ENCODE measurements around the gene BCAS3. TPM values are rescaled to one million over a fixed set of nuclear protein-coding genes. Genes with fewer than 3 reads are reported as not detected.

BCAS3 gene
- total RNA-seq, 2 experiments from 2014 or later, result 20.1 to 31.8 TPM

DNA sequence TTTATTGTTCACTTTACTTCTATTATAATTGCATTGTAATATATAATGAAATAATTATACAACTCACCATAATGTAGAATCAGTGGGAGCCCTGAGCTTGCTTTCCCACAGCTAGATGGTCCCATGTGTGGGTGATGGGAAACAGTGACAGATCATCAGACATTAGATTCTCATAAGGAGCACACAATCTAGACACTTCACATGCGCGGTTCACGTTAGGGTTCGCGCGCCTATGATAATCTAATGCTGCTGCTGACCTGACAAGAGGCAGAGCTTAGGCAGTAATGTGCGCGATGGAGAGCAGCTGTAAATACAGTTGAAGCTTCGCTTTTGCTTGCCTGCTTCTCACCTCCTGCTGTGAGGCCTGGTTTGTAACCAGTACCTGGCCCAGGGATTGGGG is 40.2 kb downstream of the BCAS3 start:
- peaks cover 3% of the 10 kb centered on the region for H3K4me1 Mint-ChIP-seq (ENCODE audit: low read depth)
- no peaks in the 10 kb centered on the region for H3K9me3 ChIP-seq (ENCODE audit: control insufficient read depth in 1 of 2, insufficient read depth in 1 of 2, low read length in 2 of 2)
- peaks cover 3% of the 10 kb centered on the region for H3K36me3 ChIP-seq (ENCODE audit: insufficient read depth, low read length)
- ATAC-seq (ENCODE audit: poor library complexity) (no peak), DNase-seq (no peak)
- H3K4me1 ChIP-seq (ENCODE audit: insufficient read depth, low read length), result no peaks in the 10 kb centered on the region
- no peaks in the 10 kb centered on the region for H3K27me3 Mint-ChIP-seq
- TF ChIP-seq, protein P1, sequence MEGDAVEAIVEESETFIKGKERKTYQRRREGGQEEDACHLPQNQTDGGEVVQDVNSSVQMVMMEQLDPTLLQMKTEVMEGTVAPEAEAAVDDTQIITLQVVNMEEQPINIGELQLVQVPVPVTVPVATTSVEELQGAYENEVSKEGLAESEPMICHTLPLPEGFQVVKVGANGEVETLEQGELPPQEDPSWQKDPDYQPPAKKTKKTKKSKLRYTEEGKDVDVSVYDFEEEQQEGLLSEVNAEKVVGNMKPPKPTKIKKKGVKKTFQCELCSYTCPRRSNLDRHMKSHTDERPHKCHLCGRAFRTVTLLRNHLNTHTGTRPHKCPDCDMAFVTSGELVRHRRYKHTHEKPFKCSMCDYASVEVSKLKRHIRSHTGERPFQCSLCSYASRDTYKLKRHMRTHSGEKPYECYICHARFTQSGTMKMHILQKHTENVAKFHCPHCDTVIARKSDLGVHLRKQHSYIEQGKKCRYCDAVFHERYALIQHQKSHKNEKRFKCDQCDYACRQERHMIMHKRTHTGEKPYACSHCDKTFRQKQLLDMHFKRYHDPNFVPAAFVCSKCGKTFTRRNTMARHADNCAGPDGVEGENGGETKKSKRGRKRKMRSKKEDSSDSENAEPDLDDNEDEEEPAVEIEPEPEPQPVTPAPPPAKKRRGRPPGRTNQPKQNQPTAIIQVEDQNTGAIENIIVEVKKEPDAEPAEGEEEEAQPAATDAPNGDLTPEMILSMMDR (IDR thresholded peaks at IDR 0.05), result no peak
- no peaks in the 10 kb centered on the region for H3K27me3 ChIP-seq (ENCODE audit: control insufficient read depth in 1 of 2, insufficient read depth in 2 of 2, low read length in 2 of 2)
- H3K4me3 Mint-ChIP-seq, result no peak overlapping the region
- no peaks in the 10 kb centered on the region for H3K9me3 Mint-ChIP-seq
- POLR2A ChIA-PET, result no interaction called here
- intact Hi-C loops (cut with DNase I, micrococcal nuclease), result loop anchor here in 1 of 2 experiments (5.0 kb wide), 1 partner anchor 1119 kb away; no protein-coding TSS in a partner anchor
- peaks cover 5% of the 10 kb centered on the region for H3K36me3 Mint-ChIP-seq (ENCODE audit: low read depth)
- CTCF ChIA-PET, result no interaction called here
- no peak overlapping the region for H3K27ac Mint-ChIP-seq
- no peak overlapping the region for H3K4me3 ChIP-seq (ENCODE audit: low read length)
- H3K27ac ChIP-seq (ENCODE audit: low read depth in 1 of 2, low read length in 2 of 2), result no peak overlapping the region

DNA sequence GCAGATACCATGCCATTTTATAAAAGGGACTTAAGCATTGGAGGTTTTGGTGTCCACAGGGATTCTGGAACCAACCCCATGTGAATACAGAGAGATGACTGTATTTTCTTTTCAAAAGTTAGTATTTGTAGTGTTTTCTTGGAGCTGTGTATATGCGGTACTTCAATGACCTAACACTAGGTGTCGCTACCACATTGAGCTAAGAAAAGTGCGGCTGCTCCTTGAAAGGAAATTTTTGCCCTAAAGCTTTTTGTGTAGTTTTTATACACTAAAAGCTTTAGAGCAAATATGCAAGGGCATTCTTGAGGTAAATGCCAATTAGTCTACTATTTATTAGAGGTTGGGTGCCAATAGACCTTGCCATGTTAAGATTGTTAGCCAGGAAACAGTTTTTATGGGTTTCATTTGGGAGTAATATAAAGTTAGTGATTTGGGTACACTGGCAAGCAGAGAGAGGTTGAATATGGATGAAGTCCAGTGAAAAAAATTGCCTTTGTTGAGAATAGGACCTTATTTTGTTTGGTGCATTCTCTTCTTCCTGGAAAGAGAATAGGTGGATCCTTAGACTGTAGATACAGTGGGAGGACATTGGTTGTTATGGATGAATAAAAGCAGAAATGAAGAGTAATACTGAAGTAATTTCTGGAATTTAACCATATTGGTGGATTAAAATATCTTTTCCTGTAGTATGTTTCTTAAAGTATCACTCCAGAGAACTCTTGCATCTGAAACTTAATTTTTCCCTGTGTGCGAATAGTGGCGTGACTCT is 43.3 kb downstream of the BCAS3 start:
- ChIA-PET CTCF (interaction anchor here (0.7 to 1.4 kb wide), 9 partner anchors 8 to 638 kb away, joined by 3 to 6 read pairs (median 4); no protein-coding TSS in a partner anchor), POLR2A (interaction anchor here (0.7 to 1.0 kb wide), 2 partner anchors 23 to 44 kb away, joined by 3 read pairs; partner anchors contain the start of gene BCAS3)
- H3K27ac ChIP-seq (ENCODE audit: low read depth in 1 of 2, low read length in 2 of 2), result no peak overlapping the region
- H3K4me1 ChIP-seq (ENCODE audit: insufficient read depth, low read length), result no peaks in the 10 kb centered on the region
- intact Hi-C loops (cut with DNase I, micrococcal nuclease), result loop anchor here (2.0 to 10.0 kb wide), 4 partner anchors 670 to 830 kb away; no protein-coding TSS in a partner anchor
- H3K9me3 ChIP-seq (ENCODE audit: control insufficient read depth in 1 of 2, insufficient read depth in 1 of 2, low read length in 2 of 2), result no peaks in the 10 kb centered on the region
- DNase-seq (peak in 9 of 14 experiments; percentile 0 to 77 (median 13)), ATAC-seq (ENCODE audit: poor library complexity) (peak; percentile 55)
- TF ChIP-seq, protein P1 (IDR thresholded peaks at IDR 0.05), result peak; percentile 88
- Mint-ChIP-seq H3K9me3 (no peaks in the 10 kb centered on the region), H3K27me3 (no peaks in the 10 kb centered on the region), H3K4me3 (no peak overlapping the region), H3K36me3 (ENCODE audit: low read depth) (peaks cover 10% of the 10 kb centered on the region), H3K27ac (no peak overlapping the region), H3K4me1 (ENCODE audit: low read depth) (peaks cover 3% of the 10 kb centered on the region)
- no peaks in the 10 kb centered on the region for H3K36me3 ChIP-seq (ENCODE audit: insufficient read depth, low read length)
- H3K4me3 ChIP-seq (ENCODE audit: low read length), result no peak overlapping the region
- no peaks in the 10 kb centered on the region for H3K27me3 ChIP-seq (ENCODE audit: control insufficient read depth in 1 of 2, insufficient read depth in 2 of 2, low read length in 2 of 2)

DNA sequence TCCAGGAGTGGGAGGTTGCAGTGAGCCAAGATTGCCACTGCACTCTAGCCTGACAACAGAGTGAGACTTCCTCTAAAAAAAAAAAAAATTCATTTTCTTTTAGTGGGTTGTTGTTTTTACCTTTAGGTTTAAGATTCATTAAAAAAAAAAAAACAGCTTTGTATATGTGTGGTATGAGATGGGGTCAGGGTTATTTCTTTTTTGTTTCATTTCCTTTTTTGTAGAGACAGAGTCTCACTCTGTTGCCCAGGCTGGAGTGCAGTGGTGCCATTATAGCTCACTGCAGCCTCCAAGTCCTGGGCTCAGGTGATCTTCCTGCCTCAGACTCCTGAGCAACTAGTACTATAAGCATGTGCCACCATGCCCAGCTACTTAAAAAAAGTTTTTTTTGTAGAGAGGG is 47.0 kb downstream of the BCAS3 start:
- Histone ChIP-seq H3K9me3 (ENCODE audit: control insufficient read depth in 1 of 2, insufficient read depth in 1 of 2, low read length in 2 of 2) (no peaks in the 10 kb centered on the region), H3K36me3 (ENCODE audit: insufficient read depth, low read length) (no peaks in the 10 kb centered on the region), H3K27me3 (ENCODE audit: control insufficient read depth in 1 of 2, insufficient read depth in 2 of 2, low read length in 2 of 2) (no peaks in the 10 kb centered on the region), H3K4me1 (ENCODE audit: insufficient read depth, low read length) (no peaks in the 10 kb centered on the region), H3K4me3 (ENCODE audit: low read length) (no peak overlapping the region), H3K27ac (ENCODE audit: low read depth in 1 of 2, low read length in 2 of 2) (no peak overlapping the region)
- H3K36me3 Mint-ChIP-seq (ENCODE audit: low read depth), result peaks cover 15% of the 10 kb centered on the region
- no peaks in the 10 kb centered on the region for H3K9me3 Mint-ChIP-seq
- ChIA-PET CTCF (interaction anchor here (0.8 kb wide), 1 partner anchor 20 kb away, joined by 6 read pairs; no protein-coding TSS in a partner anchor), POLR2A (no interaction called here)
- no peak overlapping the region for H3K27ac Mint-ChIP-seq
- no peak overlapping the region for H3K4me3 Mint-ChIP-seq
- intact Hi-C loops (cut with DNase I, micrococcal nuclease), result loop anchor here (5.0 to 10.0 kb wide), 2 partner anchors 680 to 688 kb away; no protein-coding TSS in a partner anchor
- TF ChIP-seq, protein P1 (IDR thresholded peaks at IDR 0.05), result no peak
- DNase-seq (no peak), ATAC-seq (ENCODE audit: poor library complexity) (no peak)
- no peaks in the 10 kb centered on the region for H3K27me3 Mint-ChIP-seq
- H3K4me1 Mint-ChIP-seq (ENCODE audit: low read depth), result peaks cover 4% of the 10 kb centered on the region
